ENCODE measurements around the gene MAPKAPK3.
"Not testable (repeated sequence)": the region's sequence is repeated elsewhere in the genome, so short reads cannot be mapped to it uniquely, and the experiment has no call there.

MAPKAPK3 gene

DNA sequence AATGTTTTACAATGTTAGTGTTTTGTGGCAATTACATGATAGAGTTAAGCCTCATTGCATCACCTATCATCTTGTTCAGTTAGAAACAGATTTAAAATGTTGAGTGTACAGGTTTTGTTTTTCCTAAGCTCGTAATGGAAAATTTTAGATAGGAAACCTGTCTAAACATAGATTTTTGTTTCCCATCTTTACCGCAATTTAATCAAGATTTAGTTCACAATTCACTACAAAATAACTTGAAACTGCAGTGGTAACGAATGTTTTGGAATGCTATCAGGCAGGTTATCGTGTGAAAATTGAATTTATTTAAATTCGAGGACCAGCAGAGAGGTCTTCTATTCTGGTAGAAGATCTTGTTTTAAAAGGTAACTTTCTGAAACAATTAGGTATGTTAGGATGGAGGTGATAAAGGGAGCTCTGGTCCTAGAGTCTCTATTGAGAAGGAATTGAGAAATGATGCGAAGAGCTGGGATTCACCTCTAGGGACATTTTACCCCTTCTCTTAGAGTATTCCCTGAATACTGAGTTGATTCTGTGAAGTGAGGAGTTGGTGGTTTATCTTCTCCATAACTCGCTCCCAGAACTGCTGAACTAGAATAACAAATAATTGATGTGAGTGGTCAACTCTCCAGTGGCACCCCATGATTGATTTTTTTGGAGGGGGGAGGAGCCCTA lies 59.2 kb downstream of the MAPKAPK3 start:
- no peak for DNase-seq (ENCODE audit: low read depth in 2 of 3, low spot score in 1 of 3)

GRCh38 chr3:50687127-50687751 lies 70.3 kb downstream of the MAPKAPK3 start:
- DNase-seq (ENCODE audit: low read depth in 2 of 3, low spot score in 1 of 3) = no peak

DNA sequence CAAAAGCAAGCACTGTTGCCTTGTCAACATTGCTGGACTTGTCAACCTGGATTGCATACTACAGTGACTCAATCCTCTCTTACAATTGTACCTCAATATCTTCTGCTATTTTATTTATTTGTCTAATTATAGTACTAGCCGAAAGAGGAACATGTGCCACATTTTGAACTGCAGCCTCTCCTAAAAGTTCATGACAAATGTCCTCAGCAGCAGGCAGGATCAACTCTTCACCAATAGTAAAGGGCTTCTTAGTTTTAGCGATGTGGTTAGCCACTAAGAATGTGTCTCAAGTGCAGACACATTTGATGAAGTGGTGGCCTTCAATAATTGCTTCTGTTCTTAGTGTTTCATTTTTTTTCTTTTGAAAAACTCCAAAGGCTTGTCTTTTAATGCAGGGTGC lies 71.0 kb downstream of the MAPKAPK3 start:
- no peak for DNase-seq (ENCODE audit: low read depth in 2 of 3, low spot score in 1 of 3)

- DNase-seq (ENCODE audit: low read depth in 2 of 3, low spot score in 1 of 3) = not testable (repeated sequence)
Observed at GRCh38 chr3:50688602-50689001, 71.7 kb downstream of the MAPKAPK3 start.

GRCh38 chr3:50689558-50689957 lies 72.6 kb downstream of the MAPKAPK3 start:
- no peak for DNase-seq (ENCODE audit: low read depth in 2 of 3, low spot score in 1 of 3)

DNA sequence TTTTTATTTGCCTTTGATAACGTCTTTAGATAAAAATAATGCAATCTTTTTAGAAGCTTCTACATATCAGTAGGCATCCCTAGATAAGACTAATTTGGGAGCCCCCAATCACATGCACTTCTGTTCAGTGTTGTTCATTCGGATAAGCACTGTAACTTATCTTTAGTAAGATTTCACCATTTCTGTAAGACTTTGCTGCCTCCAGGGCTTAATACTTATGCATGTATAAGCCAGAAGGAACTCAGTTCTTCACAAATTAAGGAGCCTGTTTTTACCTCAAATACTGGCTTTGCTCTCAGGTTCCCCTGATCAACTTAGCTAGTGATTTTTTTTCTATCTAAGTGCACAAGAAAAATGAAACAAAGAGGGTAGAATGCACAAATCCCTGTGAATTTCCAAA lies 78.1 kb downstream of the MAPKAPK3 start:
- DNase-seq (ENCODE audit: low read depth in 2 of 3, low spot score in 1 of 3) = no peak

- DNase-seq (ENCODE audit: low read depth in 2 of 3, low spot score in 1 of 3) = no peak
Observed at GRCh38 chr3:50696276-50696675, 79.3 kb downstream of the MAPKAPK3 start.

DNA sequence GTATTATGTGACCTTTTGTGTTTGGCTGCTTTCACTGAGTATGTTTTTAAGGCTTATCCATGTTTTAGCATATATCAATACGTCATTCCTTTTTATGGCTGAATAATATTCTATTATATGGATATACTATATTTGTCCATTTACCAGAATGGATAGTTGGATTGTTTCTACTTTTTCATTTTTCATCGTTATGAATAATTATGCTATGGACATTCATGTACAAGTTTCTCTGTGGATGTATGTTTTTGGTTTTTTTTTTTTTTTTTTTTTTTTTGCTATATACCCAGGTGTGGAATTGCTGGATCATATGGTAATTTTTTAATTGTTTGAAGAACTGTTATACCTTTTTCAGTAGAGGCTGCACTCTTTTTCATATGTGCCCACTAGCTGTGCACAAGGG lies 81.3 kb downstream of the MAPKAPK3 start:
- no peak for DNase-seq (ENCODE audit: low read depth in 2 of 3, low spot score in 1 of 3)

Measured in stimulated activated CD4-positive, alpha-beta T cell treated with anti-CD3 and anti-CD28 coated beads, Interleukin-12 subunit alpha, Interleukin-12 subunit beta, amount 100 ng/mL, for 48 hours (primary cell).